SU-DHL-6 (cell line): ENCODE results near the gene PIPOX.

Experiments used
- H2AFZ ChIP-seq: fragments of 200-600 bp; sonication (generic); 2 replicates; pipeline ENCODE4 v1.6.1; 2014; ENCODE audit warnings: low read depth, mild to moderate bottlenecking, moderate library complexity, mixed read lengths, antibody characterized with exemption, low read length; ENCODE audit not compliant: severe bottlenecking
- H3F3A ChIP-seq: fragments of 200-600 bp; shearing (Covaris generic); 2 replicates; pipeline ENCODE4 v1.6.0; 2016; ENCODE audit warnings: antibody characterized with exemption, mild to moderate bottlenecking; ENCODE audit not compliant: insufficient read depth
- H3K27ac ChIP-seq: fragments of 200-600 bp; sonication (generic); 2 replicates; pipeline ENCODE4 v1.5.1; 2016; ENCODE audit warnings: low read depth, mild to moderate bottlenecking, low read length, moderate library complexity, mixed read lengths
- H3K27me3 ChIP-seq: fragments of 200-600 bp; sonication (generic), shearing (Covaris generic); 2 replicates; pipeline ENCODE4 v1.6.0; 2014; ENCODE audit warnings: mild to moderate bottlenecking, low read length
- H3K36me3 ChIP-seq: fragments of 200-600 bp; sonication (generic); 2 replicates; pipeline ENCODE4 v1.6.1; 2014; ENCODE audit warnings: mild to moderate bottlenecking, low read length, mixed read lengths
- H3K4me2 ChIP-seq: fragments of 300-600, 200-600 bp; shearing (Covaris generic), sonication (generic); 2 replicates; pipeline ENCODE4 v1.6.0; 2014; ENCODE audit warnings: low read length, low read depth, mild to moderate bottlenecking; ENCODE audit not compliant: poor library complexity, severe bottlenecking
- H3K4me3 ChIP-seq: fragments of 200-600 bp; sonication (generic); 2 replicates; pipeline ENCODE4 v1.5.1; 2014; ENCODE audit warnings: antibody characterized with exemption, low read length, mild to moderate bottlenecking, mixed read lengths; ENCODE audit not compliant: insufficient read depth, poor library complexity, severe bottlenecking
- H3K79me2 ChIP-seq: fragments of 200-600 bp; sonication (generic); 2 replicates; pipeline ENCODE4 v1.6.1; 2014; ENCODE audit warnings: mild to moderate bottlenecking, low read length, moderate library complexity; ENCODE audit not compliant: insufficient read depth
- H3K9ac ChIP-seq: fragments of 200-600 bp; sonication (generic); 2 replicates; pipeline ENCODE4 v1.7.0; 2014; ENCODE audit warnings: mild to moderate bottlenecking, low read length
- H3K9me2 ChIP-seq: fragments of 200-600 bp; sonication (generic); replicated peaks from 2 replicates; pipeline ENCODE4 v1.6.1; 2014; ENCODE audit warnings: low read length; ENCODE audit not compliant: insufficient read depth
- H3K9me3 ChIP-seq: fragments of 200-600 bp; sonication (generic); 2 replicates; pipeline ENCODE4 v1.6.1; 2014; ENCODE audit warnings: low read length, mixed read lengths; ENCODE audit not compliant: insufficient read depth
- H4K20me1 ChIP-seq: fragments of 200-600 bp; sonication (generic); 2 replicates; pipeline ENCODE4 v1.6.1; 2014; ENCODE audit warnings: low read depth, mild to moderate bottlenecking, antibody characterized with exemption, low read length, moderate library complexity, mixed read lengths
- EZH2phosphoT487 ChIP-seq: fragments of 200-600 bp; sonication (generic), shearing (Covaris generic); conservative IDR thresholded peaks from 2 replicates; pipeline ENCODE4 v1.6.1; 2018; ENCODE audit warnings: mild to moderate bottlenecking, antibody characterized with exemption, low read length, moderate library complexity, mixed read lengths
- TF ChIP-seq, protein P1 (sequence below): fragments of 200-600 bp; sonication (generic); IDR thresholded peaks from one replicate; pipeline ENCODE4 v1.5.1; 2017; ENCODE audit warnings: antibody characterized with exemption, mild to moderate bottlenecking, low read length, moderate library complexity; ENCODE audit not compliant: insufficient read depth, poor library complexity, severe bottlenecking

Gene PIPOX

DNA sequence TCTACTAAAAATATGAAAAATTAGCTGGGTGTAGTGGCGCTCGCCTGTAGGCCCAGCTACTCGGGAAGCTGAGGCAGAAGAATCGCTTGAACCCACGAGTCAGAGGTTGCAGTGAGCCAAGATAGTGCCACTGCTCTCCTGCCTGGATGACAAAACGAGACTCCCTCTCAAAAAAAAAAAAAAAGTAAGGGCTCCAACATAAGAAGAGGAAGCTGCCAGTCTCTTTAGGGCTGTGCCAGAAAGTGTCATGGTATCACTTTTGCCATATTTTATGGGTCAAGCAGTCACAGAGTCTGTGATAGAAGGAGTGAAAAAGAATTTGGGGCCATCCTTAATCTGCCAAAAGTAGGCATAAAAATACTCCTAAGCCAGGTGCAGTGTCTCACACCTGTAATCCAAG, 1.4 kb upstream of the PIPOX start:
- H3K9ac ChIP-seq: no peak overlapping the region
- H4K20me1 ChIP-seq: no peaks in the 10 kb centered on the region
- no peak for TF ChIP-seq EZH2phosphoT487
- TF ChIP-seq, protein P1, sequence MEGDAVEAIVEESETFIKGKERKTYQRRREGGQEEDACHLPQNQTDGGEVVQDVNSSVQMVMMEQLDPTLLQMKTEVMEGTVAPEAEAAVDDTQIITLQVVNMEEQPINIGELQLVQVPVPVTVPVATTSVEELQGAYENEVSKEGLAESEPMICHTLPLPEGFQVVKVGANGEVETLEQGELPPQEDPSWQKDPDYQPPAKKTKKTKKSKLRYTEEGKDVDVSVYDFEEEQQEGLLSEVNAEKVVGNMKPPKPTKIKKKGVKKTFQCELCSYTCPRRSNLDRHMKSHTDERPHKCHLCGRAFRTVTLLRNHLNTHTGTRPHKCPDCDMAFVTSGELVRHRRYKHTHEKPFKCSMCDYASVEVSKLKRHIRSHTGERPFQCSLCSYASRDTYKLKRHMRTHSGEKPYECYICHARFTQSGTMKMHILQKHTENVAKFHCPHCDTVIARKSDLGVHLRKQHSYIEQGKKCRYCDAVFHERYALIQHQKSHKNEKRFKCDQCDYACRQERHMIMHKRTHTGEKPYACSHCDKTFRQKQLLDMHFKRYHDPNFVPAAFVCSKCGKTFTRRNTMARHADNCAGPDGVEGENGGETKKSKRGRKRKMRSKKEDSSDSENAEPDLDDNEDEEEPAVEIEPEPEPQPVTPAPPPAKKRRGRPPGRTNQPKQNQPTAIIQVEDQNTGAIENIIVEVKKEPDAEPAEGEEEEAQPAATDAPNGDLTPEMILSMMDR: no peak
- no peak overlapping the region for H3K27ac ChIP-seq
- no peaks in the 10 kb centered on the region for H3K79me2 ChIP-seq
- H3K4me3 ChIP-seq: no peak overlapping the region
- H3K36me3 ChIP-seq: no peaks in the 10 kb centered on the region
- H2AFZ ChIP-seq: no peak overlapping the region
- no peak overlapping the region for H3K4me2 ChIP-seq
- H3K9me3 ChIP-seq: no peaks in the 10 kb centered on the region
- no peaks in the 10 kb centered on the region for H3K27me3 ChIP-seq
- H3F3A ChIP-seq: no peaks in the 10 kb centered on the region
- H3K9me2 ChIP-seq: no peaks in the 10 kb centered on the region

DNA sequence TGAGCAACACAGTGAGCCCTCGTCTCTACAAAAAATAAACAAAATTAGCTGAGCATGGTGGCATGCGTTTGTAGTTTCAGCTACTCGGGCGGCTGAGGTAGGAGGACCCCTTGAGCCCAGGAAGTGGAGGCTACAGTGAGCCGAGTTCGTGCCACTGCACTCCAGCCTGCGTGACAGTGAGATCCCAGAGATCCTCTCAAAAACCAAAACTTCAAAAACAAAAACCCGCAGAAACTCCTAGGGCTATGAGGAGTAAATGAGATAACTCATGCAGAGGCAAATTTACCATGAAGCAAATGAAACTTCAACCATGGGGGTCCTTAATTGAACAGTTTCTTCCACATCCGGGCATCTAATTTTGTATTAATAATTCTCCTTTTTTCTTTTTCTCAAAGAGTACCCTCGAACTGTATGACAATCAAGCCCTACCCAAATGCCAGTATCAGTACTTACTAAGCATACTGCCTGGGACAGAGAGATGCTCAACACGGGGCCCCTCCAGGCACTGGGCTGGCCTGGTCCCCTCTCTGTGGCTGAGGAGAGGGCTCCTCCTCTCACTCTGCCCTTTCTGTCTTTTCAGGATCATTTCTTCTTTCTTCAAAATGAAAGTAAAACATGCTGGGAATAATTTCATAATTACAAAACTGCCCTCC, 789 bp upstream of the PIPOX start:
- Histone ChIP-seq H3K9me2 (no peaks in the 10 kb centered on the region), H3K4me2 (no peak overlapping the region), H3K4me3 (no peak overlapping the region), H3K9me3 (no peaks in the 10 kb centered on the region), H3K27me3 (no peaks in the 10 kb centered on the region), H3K36me3 (no peaks in the 10 kb centered on the region), H4K20me1 (no peaks in the 10 kb centered on the region), H3K27ac (no peak overlapping the region), H2AFZ (no peak overlapping the region), H3K79me2 (no peaks in the 10 kb centered on the region), H3F3A (no peaks in the 10 kb centered on the region), H3K9ac (no peak overlapping the region)
- no peak for TF ChIP-seq EZH2phosphoT487
- TF ChIP-seq, protein P1: no peak

DNA sequence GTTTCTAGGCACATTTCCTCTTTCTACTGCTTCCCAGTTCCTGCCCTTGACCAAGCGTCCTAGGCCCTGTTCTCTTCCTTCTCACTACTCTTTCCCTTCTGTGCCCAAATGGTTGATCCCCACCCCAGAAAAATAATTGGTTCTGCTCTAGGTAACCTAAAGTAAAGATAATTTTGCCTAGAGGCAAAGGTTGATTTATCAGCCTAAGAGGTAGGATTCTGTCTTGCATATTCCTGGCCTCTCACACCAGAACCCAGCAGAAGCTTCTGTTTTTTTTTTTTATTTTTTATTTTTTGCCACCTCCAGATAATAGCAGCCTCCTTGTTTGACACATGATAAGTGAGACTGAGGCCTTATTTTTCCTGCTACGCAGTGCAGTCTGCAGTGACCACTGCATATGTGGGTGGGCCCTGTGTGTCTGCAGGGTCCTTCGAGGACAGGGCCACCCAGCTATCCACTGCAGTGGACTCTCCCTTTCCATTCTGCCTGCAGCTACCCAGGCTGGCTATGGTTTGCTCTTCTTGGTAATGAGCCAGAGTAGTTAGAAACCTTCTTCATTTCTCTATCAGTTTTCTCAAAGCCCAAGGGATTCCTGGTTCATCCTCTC, 701 bp downstream of the PIPOX start:
- H3F3A ChIP-seq: no peaks in the 10 kb centered on the region
- H3K9ac ChIP-seq: no peak overlapping the region
- H3K27me3 ChIP-seq: no peaks in the 10 kb centered on the region
- H3K9me3 ChIP-seq: no peaks in the 10 kb centered on the region
- no peak for TF ChIP-seq EZH2phosphoT487
- TF ChIP-seq, protein P1: no peak
- H3K9me2 ChIP-seq: no peaks in the 10 kb centered on the region
- no peaks in the 10 kb centered on the region for H4K20me1 ChIP-seq
- H3K4me3 ChIP-seq: no peak overlapping the region
- no peaks in the 10 kb centered on the region for H3K79me2 ChIP-seq
- H3K36me3 ChIP-seq: no peaks in the 10 kb centered on the region
- H3K4me2 ChIP-seq: no peak overlapping the region
- H3K27ac ChIP-seq: no peak overlapping the region
- H2AFZ ChIP-seq: no peak overlapping the region
